ENCODE measurements around the gene ADCY2.

GRCh38 chr5:7813576-7813975 lies 417.6 kb downstream of the ADCY2 start:
- TF ChIP-seq CTCF (IDR thresholded peaks at IDR 0.05) (no peak), JUND (IDR thresholded peaks at IDR 0.05) (no peak), EZH2phosphoT487 (IDR thresholded peaks at IDR 0.05; ENCODE audit: borderline replicate concordance, low read depth) (no peak), MXI1 (IDR thresholded peaks at IDR 0.05; ENCODE audit: low read depth, low read length) (no peak), PBX3 (IDR thresholded peaks at IDR 0.05) (no peak), REST (IDR thresholded peaks at IDR 0.05; ENCODE audit: low read depth, low read length) (no peak), YY1 (IDR thresholded peaks at IDR 0.05; ENCODE audit: low read depth) (no peak), GABPA (IDR thresholded peaks at IDR 0.05; ENCODE audit: low read depth) (no peak), RAD21 (IDR thresholded peaks at IDR 0.05; ENCODE audit: low read length) (no peak), TCF12 (IDR thresholded peaks at IDR 0.05) (no peak), NRF1 (IDR thresholded peaks at IDR 0.05; ENCODE audit: low read depth, low read length) (no peak), RFX5 (IDR thresholded peaks at IDR 0.05; ENCODE audit: low read length) (no peak)

Measured in SK-N-SH (cell line).